Measurements from ENCODE around the gene RUNX1.
"Not testable (repeated sequence)": the region's sequence is repeated elsewhere in the genome, so short reads cannot be mapped to it uniquely, and the experiment has no call there.

RUNX1 gene

GRCh38 chr21:34966881-34967280 is 82.2 kb downstream of the RUNX1 start:
- not testable (repeated sequence) for FAIRE-seq

- FAIRE-seq: no peak
These were observed 83.6 kb downstream of the RUNX1 start for GRCh38 chr21:34965200-34966174.

- FAIRE-seq: no peak
These were observed 86.4 kb downstream of the RUNX1 start for GRCh38 chr21:34962586-34963222.

- no peak for FAIRE-seq
These were observed 87.0 kb downstream of the RUNX1 start for GRCh38 chr21:34962136-34962535.

GRCh38 chr21:34960687-34961086 is 88.4 kb downstream of the RUNX1 start:
- FAIRE-seq: no peak

GRCh38 chr21:34959607-34960006 is 89.5 kb downstream of the RUNX1 start:
- no peak for FAIRE-seq

- no peak for FAIRE-seq
These were observed 91.1 kb downstream of the RUNX1 start for GRCh38 chr21:34958040-34958439.

GRCh38 chr21:34956416-34957316 is 92.4 kb downstream of the RUNX1 start:
- FAIRE-seq: no peak

GRCh38 chr21:34953950-34954349 is 95.2 kb downstream of the RUNX1 start:
- no peak for FAIRE-seq

GRCh38 chr21:34952701-34953100 is 96.4 kb downstream of the RUNX1 start:
- FAIRE-seq: no peak

GRCh38 chr21:34951868-34952267 is 97.2 kb downstream of the RUNX1 start:
- not testable (repeated sequence) for FAIRE-seq

GRCh38 chr21:34950980-34951379 is 98.1 kb downstream of the RUNX1 start:
- no peak for FAIRE-seq

- FAIRE-seq: no peak
These were observed 99.6 kb downstream of the RUNX1 start for GRCh38 chr21:34949499-34949898.

GRCh38 chr21:34949030-34949429 is 100.1 kb downstream of the RUNX1 start:
- no peak for FAIRE-seq

GRCh38 chr21:34948157-34948556 is 100.9 kb downstream of the RUNX1 start:
- FAIRE-seq: no peak

- FAIRE-seq: no peak
These were observed 102.1 kb downstream of the RUNX1 start for GRCh38 chr21:34946916-34947534.

- FAIRE-seq: no peak
These were observed 102.7 kb downstream of the RUNX1 start for GRCh38 chr21:34946385-34946840.

- no peak for FAIRE-seq
These were observed 103.8 kb downstream of the RUNX1 start for GRCh38 chr21:34945288-34945687.

GRCh38 chr21:34944015-34944755 is 104.9 kb downstream of the RUNX1 start:
- no peak for FAIRE-seq

GRCh38 chr21:34942911-34943310 is 106.2 kb downstream of the RUNX1 start:
- FAIRE-seq: no peak

GRCh38 chr21:34941162-34941561 is 107.9 kb downstream of the RUNX1 start:
- no peak for FAIRE-seq

Measured in G401.6 (cell line).